Right lung (tissue), 5 donors: Measurements from ENCODE around the gene IL25. TPM values are rescaled to one million over a fixed set of nuclear protein-coding genes. Genes with fewer than 3 reads are reported as not detected.
"Not testable (repeated sequence)": the region's sequence is repeated elsewhere in the genome, so short reads cannot be mapped to it uniquely, and the experiment has no call there.

Source experiments
- DNase-seq, 2 donors: peaks; one replicate each; pipeline ENCODE4 v3.0.0-alpha.2; 2013
- polyA plus RNA-seq, 5 donors: library from polyadenylated mRNA; unstranded; fragments of 120-200 nt; gene quantifications; one replicate each; pipeline versions ENCODE4 v1.2.1 to v1.2.3, GENCODE V29; 2013; ENCODE audit warnings: inconsistent platforms in 1 of 5, low replicate concordance in 1 of 5; ENCODE audit not compliant: insufficient read length in 5 of 5, insufficient read depth in 1 of 5

IL25 gene
- polyA plus RNA-seq, 5 donors = not detected

- no peak for DNase-seq
Measured at GRCh38 chr14:23373041-23373440, 432 bp downstream of the IL25 start.

- no peak for DNase-seq
Measured at GRCh38 chr14:23375527-23376251, 3.1 kb downstream of the IL25 start.

GRCh38 chr14:23376482-23377197, 4.0 kb downstream of the IL25 start, which contains the start of gene CMTM5:
Gene CMTM5 (plus strand): TSS chr14:23377046. CDS start chr14:23377252, 206 bp downstream.
- peak in 1 of 2 donors; percentile 30 for DNase-seq

GRCh38 chr14:23377198-23377550, 4.6 kb downstream of the IL25 start:
- no peak for DNase-seq

GRCh38 chr14:23377573-23378563, 5.3 kb downstream of the IL25 start:
- no peak for DNase-seq

- DNase-seq = no peak
Measured at GRCh38 chr14:23378612-23379220, 6.1 kb downstream of the IL25 start.

- DNase-seq = peak; percentile 40 to 53
Measured at GRCh38 chr14:23379366-23380196, 7.0 kb downstream of the IL25 start.

GRCh38 chr14:23380197-23380914, 7.7 kb downstream of the IL25 start:
- no peak for DNase-seq

GRCh38 chr14:23380976-23381375, 8.4 kb downstream of the IL25 start:
- no peak for DNase-seq

- no peak for DNase-seq
Measured at GRCh38 chr14:23381871-23382270, 9.3 kb downstream of the IL25 start.

- no peak for DNase-seq
Measured at GRCh38 chr14:23382276-23382675, 9.7 kb downstream of the IL25 start.

- DNase-seq = no peak
Measured at GRCh38 chr14:23382731-23383440, 10.3 kb downstream of the IL25 start.

GRCh38 chr14:23384364-23385080, 11.9 kb downstream of the IL25 start:
- no peak for DNase-seq

- DNase-seq = no peak
Measured at GRCh38 chr14:23385244-23385641, 12.6 kb downstream of the IL25 start.

GRCh38 chr14:23385642-23386265, 13.1 kb downstream of the IL25 start:
- no peak for DNase-seq

GRCh38 chr14:23386266-23386657, 13.7 kb downstream of the IL25 start:
- DNase-seq = not testable (repeated sequence)

- no peak for DNase-seq
Measured at GRCh38 chr14:23386999-23387398, 14.4 kb downstream of the IL25 start.
